Measurements from ENCODE around the gene AHDC1. TPM values are rescaled to one million over a fixed set of nuclear protein-coding genes. Genes with fewer than 3 reads are reported as not detected.

Gene AHDC1
- total RNA-seq, 1 experiment from 2014 or later, result 20.8 TPM

- H3K27me3 Mint-ChIP-seq (ENCODE audit: unreplicated experiment), result no peaks in the 10 kb centered on the region
- no TSS peak for BruUV-seq (replicated peaks)
- no peaks in the 10 kb centered on the region for H3K9me3 Mint-ChIP-seq (ENCODE audit: low read depth, unreplicated experiment)
- DNase-seq, result no peak
- CTCF ChIA-PET, result interaction anchor here (1.7 kb wide), 1 partner anchor 25 kb away, joined by 4 read pairs; no protein-coding TSS in a partner anchor
- no peaks in the 10 kb centered on the region for H3K4me1 Mint-ChIP-seq (ENCODE audit: low read depth, unreplicated experiment)
- no peaks in the 10 kb centered on the region for H3K36me3 Mint-ChIP-seq (ENCODE audit: insufficient read depth, unreplicated experiment)
- no peak for TF ChIP-seq CTCF (IDR thresholded peaks at IDR 0.05; ENCODE audit: unreplicated experiment)
- intact Hi-C loops (cut with micrococcal nuclease; ENCODE audit: unreplicated experiment), result no loop called here
- no peak overlapping the region for H3K4me3 Mint-ChIP-seq (ENCODE audit: low read depth, unreplicated experiment)
- H3K27ac Mint-ChIP-seq (ENCODE audit: unreplicated experiment), result no peak overlapping the region
These were observed 10.0 kb downstream of the AHDC1 start for GRCh38 chr1:27593678-27594563.

- H3K36me3 Mint-ChIP-seq (ENCODE audit: insufficient read depth, unreplicated experiment), result no peaks in the 10 kb centered on the region
- no peaks in the 10 kb centered on the region for H3K9me3 Mint-ChIP-seq (ENCODE audit: low read depth, unreplicated experiment)
- TF ChIP-seq CTCF (IDR thresholded peaks at IDR 0.05; ENCODE audit: unreplicated experiment), result no peak
- no peaks in the 10 kb centered on the region for H3K27me3 Mint-ChIP-seq (ENCODE audit: unreplicated experiment)
- CTCF ChIA-PET, result interaction anchor here (0.6 to 1.7 kb wide), 2 partner anchors 25 to 556 kb away, joined by 3 to 4 read pairs; no protein-coding TSS in a partner anchor
- BruUV-seq (replicated peaks), result no TSS peak
- no peaks in the 10 kb centered on the region for H3K4me1 Mint-ChIP-seq (ENCODE audit: low read depth, unreplicated experiment)
- DNase-seq, result no peak
- intact Hi-C loops (cut with micrococcal nuclease; ENCODE audit: unreplicated experiment), result no loop called here
- H3K4me3 Mint-ChIP-seq (ENCODE audit: low read depth, unreplicated experiment), result no peak overlapping the region
- H3K27ac Mint-ChIP-seq (ENCODE audit: unreplicated experiment), result no peak overlapping the region
These were observed 10.8 kb downstream of the AHDC1 start for GRCh38 chr1:27592931-27593677.

- BruUV-seq (replicated peaks), result no TSS peak
- H3K4me1 Mint-ChIP-seq (ENCODE audit: low read depth, unreplicated experiment), result no peaks in the 10 kb centered on the region
- DNase-seq, result no peak
- intact Hi-C loops (cut with micrococcal nuclease; ENCODE audit: unreplicated experiment), result no loop called here
- no peak overlapping the region for H3K27ac Mint-ChIP-seq (ENCODE audit: unreplicated experiment)
- no peaks in the 10 kb centered on the region for H3K27me3 Mint-ChIP-seq (ENCODE audit: unreplicated experiment)
- H3K36me3 Mint-ChIP-seq (ENCODE audit: insufficient read depth, unreplicated experiment), result no peaks in the 10 kb centered on the region
- no peaks in the 10 kb centered on the region for H3K9me3 Mint-ChIP-seq (ENCODE audit: low read depth, unreplicated experiment)
- CTCF ChIA-PET, result interaction anchor here (0.6 to 1.7 kb wide), 2 partner anchors 24 to 556 kb away, joined by 3 to 4 read pairs; no protein-coding TSS in a partner anchor
- no peak overlapping the region for H3K4me3 Mint-ChIP-seq (ENCODE audit: low read depth, unreplicated experiment)
- TF ChIP-seq CTCF (IDR thresholded peaks at IDR 0.05; ENCODE audit: unreplicated experiment), result no peak
These were observed 11.6 kb downstream of the AHDC1 start for GRCh38 chr1:27592232-27592930.

GRCh38 chr1:27591622-27592021 is 12.3 kb downstream of the AHDC1 start:
- H3K4me1 Mint-ChIP-seq (ENCODE audit: low read depth, unreplicated experiment), result no peaks in the 10 kb centered on the region
- DNase-seq, result no peak
- BruUV-seq (replicated peaks), result no TSS peak
- CTCF ChIA-PET, result no interaction called here
- H3K36me3 Mint-ChIP-seq (ENCODE audit: insufficient read depth, unreplicated experiment), result no peaks in the 10 kb centered on the region
- H3K27me3 Mint-ChIP-seq (ENCODE audit: unreplicated experiment), result no peaks in the 10 kb centered on the region
- no peak overlapping the region for H3K4me3 Mint-ChIP-seq (ENCODE audit: low read depth, unreplicated experiment)
- intact Hi-C loops (cut with micrococcal nuclease; ENCODE audit: unreplicated experiment), result no loop called here
- no peaks in the 10 kb centered on the region for H3K9me3 Mint-ChIP-seq (ENCODE audit: low read depth, unreplicated experiment)
- no peak overlapping the region for H3K27ac Mint-ChIP-seq (ENCODE audit: unreplicated experiment)
- no peak for TF ChIP-seq CTCF (IDR thresholded peaks at IDR 0.05; ENCODE audit: unreplicated experiment)
